HG02970 (cell line): ENCODE measurements around the gene SRRT.

ENCODE experiments used
- ATAC-seq: cut with Tn5 transposase; IDR thresholded peaks from one replicate; pipeline ENCODE4 v1.9.1; 2021; ENCODE audit warnings: mild to moderate bottlenecking, moderate library complexity, moderate number of reproducible peaks; ENCODE audit not compliant: unreplicated experiment, low FRiP score

The SRRT gene

DNA sequence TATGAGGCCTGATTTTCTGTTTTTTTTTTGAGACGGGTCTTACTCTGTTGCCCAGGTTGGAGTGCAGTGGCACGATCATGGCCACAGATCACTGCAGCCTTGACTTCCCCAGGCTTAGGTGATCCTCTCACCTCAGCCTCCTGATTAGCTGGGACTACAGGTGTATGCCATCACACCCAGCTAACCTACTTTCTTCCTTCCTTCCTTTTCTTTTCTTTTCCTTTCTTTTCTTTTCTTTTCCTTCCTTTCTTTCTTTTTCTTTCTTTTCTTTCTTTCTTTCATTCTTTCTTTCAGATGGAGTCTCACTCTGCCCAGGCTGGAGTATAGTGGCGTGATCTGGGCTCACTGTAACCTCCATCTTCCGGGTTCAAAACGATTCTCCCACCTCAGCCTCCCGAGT, 3.8 kb downstream of the SRRT start:
- ATAC-seq = no peak

- no peak for ATAC-seq
Measured at GRCh38 chr7:100879685-100880261, 4.9 kb downstream of the SRRT start.

DNA sequence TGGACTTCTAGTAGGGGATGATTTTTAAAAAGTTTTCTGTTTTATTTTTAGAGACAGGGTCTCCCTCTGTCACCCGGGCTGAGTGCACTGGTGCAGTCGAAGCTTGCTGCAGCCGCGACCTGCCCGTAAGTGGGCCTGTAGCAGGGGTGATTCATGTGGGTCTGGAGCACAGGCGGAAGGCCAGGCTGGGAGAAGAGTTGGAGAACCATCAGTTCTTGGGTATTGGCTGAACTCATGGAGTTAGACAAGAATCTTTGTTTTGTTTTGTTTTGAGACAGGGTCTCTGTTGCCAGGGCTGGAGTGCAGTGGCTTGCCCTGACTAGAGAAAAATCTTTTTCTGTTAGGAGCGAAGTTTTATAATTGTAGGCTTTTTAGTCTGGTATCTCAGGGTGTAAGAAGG, 5.7 kb downstream of the SRRT start:
- no peak for ATAC-seq

DNA sequence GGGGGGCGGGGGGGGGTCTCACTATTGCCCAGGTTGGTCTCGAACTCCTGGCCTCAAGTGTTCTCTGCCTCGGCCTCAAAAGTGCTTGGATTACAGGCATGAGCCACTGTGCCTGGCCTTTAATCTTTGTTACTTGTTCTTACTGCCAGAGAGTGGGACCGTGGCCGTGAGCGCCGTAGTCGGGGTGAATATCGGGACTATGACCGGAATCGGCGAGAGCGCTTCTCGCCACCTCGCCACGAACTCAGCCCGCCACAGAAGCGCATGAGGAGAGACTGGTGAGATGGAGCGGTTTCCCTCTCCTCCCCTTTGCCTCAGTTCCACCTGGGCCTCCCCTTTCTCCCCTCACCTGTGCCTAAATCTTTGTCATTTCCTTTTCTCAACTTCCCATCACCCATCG, 6.2 kb downstream of the SRRT start:
- ATAC-seq = no peak

DNA sequence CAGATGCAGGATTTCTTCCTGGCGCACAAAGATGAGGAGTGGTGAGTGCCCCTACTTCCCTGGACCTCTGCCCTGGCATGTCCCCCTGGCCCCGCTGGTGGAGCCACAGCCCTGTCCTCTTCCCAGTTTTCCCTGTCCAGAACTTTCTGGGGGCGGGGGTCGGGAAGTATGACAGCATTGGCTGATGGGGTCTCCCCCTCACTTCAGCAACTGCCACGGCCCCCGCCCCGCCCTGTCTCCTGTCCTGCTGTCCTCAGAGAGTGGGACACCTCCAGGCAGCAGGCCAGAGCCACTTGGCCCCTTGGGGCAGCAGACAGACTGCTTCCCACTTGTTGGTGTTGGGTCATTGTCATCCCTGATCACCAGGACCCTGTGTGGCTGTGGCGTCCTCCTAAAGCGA, 7.3 kb downstream of the SRRT start:
- ATAC-seq = no peak

GRCh38 chr7:100882785-100883526, 8.1 kb downstream of the SRRT start:
- no peak for ATAC-seq

- ATAC-seq = no peak
Measured at GRCh38 chr7:100884736-100885439, 10.0 kb downstream of the SRRT start.

- ATAC-seq = no peak
Measured at GRCh38 chr7:100885440-100886141, 10.7 kb downstream of the SRRT start.

- ATAC-seq = no peak
Measured at GRCh38 chr7:100886142-100886935, 11.4 kb downstream of the SRRT start.

- ATAC-seq = no peak
Measured at GRCh38 chr7:100886936-100887515, 12.1 kb downstream of the SRRT start.

- ATAC-seq = no peak
Measured at GRCh38 chr7:100887516-100888290, 12.8 kb downstream of the SRRT start.

GRCh38 chr7:100888291-100888987, 13.5 kb downstream of the SRRT start:
- no peak for ATAC-seq

DNA sequence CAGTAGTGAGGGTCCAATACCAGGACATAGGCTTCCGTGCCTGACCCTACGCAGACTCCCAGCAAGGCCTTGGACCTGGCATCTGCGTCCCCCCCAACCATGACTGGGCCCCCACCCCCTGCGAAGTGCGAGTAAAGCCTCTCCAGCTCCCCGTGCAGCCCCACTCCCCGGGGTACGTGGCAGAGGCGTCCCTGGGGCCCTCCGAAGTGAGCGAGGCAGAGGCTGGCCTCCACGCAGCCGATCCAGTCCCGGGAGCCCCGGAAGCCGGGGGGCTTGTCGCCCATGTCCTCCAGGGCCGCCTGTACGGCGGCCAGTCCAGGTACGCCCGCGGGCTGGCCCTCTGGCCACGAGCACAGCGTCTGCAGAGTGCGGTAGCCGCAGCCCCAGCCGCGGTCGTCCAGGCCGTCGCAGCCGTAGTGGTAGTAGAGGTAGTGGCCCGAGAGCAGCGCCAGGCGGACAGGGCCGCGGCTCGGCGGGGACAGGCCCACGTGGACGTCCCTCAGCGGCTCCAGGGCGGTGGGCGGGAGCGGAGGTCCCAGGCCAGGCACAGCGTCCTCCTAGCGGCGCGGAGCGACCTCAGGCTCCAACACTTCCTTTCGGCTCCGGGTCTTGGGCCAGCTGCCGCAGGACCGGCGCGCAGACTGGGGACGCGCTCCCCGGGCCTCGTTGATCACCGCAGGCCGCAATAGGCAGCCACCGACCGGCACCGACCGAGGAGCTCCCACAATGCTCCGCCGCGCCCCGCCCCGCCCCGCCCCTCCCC, 14.3 kb downstream of the SRRT start, which contains the start of gene UFSP1:
Gene UFSP1, minus strand, starts transcription at position 728 of the 763 bp plus-strand sequence. Its CDS starts 444 bp downstream, at position 284.
- ATAC-seq = peak; percentile 29

GRCh38 chr7:100890653-100891567, 16.0 kb downstream of the SRRT start:
- ATAC-seq = no peak

DNA sequence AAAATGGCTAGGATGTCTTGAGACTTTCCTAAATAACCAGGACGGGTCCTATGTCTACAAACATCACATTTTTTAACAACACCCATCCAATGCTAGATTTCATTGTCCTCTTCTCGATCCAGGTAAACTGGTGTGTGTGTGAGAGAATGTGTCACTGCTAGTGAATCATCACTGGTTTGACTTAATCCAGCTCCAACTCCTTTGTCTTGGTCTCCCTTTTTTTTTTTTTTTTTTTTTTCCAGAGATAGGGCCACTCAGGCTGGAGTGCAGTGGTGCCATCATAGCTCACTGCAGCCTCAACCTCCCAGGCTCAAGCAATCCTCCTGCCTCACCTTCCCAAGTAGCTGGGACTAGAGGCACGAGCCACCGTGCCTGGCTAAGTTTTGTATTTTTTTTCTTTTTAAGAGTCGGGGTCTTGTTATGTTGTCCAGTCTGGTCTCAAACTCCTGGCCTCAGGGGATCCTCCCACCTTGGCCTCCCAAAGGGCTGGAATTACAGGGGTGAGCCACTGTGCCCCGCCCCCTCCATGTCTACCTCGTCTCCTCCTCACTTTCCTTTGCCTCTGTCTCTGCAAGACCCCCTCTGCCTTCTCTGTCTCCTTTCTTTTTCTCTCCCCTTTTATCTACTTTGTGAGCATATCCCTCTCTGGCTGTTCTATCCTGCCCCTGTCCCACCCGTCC, 16.8 kb downstream of the SRRT start:
- no peak for ATAC-seq
